SU-DHL-6 (cell line): Measurements from ENCODE around the gene CYB561D1.

Experiments
- H2AFZ ChIP-seq: fragments of 200-600 bp; sonication (generic); 2 replicates; pipeline ENCODE4 v1.6.1; 2014; ENCODE audit warnings: low read depth, mild to moderate bottlenecking, moderate library complexity, mixed read lengths, antibody characterized with exemption, low read length; ENCODE audit not compliant: severe bottlenecking
- H3F3A ChIP-seq: fragments of 200-600 bp; shearing (Covaris generic); 2 replicates; pipeline ENCODE4 v1.6.0; 2016; ENCODE audit warnings: antibody characterized with exemption, mild to moderate bottlenecking; ENCODE audit not compliant: insufficient read depth
- H3K27ac ChIP-seq: fragments of 200-600 bp; sonication (generic); 2 replicates; pipeline ENCODE4 v1.5.1; 2016; ENCODE audit warnings: low read depth, mild to moderate bottlenecking, low read length, moderate library complexity, mixed read lengths
- H3K27me3 ChIP-seq: fragments of 200-600 bp; sonication (generic), shearing (Covaris generic); 2 replicates; pipeline ENCODE4 v1.6.0; 2014; ENCODE audit warnings: mild to moderate bottlenecking, low read length
- H3K36me3 ChIP-seq: fragments of 200-600 bp; sonication (generic); 2 replicates; pipeline ENCODE4 v1.6.1; 2014; ENCODE audit warnings: mild to moderate bottlenecking, low read length, mixed read lengths
- H3K4me2 ChIP-seq: fragments of 300-600, 200-600 bp; shearing (Covaris generic), sonication (generic); 2 replicates; pipeline ENCODE4 v1.6.0; 2014; ENCODE audit warnings: low read length, low read depth, mild to moderate bottlenecking; ENCODE audit not compliant: poor library complexity, severe bottlenecking
- H3K4me3 ChIP-seq: fragments of 200-600 bp; sonication (generic); 2 replicates; pipeline ENCODE4 v1.5.1; 2014; ENCODE audit warnings: antibody characterized with exemption, low read length, mild to moderate bottlenecking, mixed read lengths; ENCODE audit not compliant: insufficient read depth, poor library complexity, severe bottlenecking
- H3K79me2 ChIP-seq: fragments of 200-600 bp; sonication (generic); 2 replicates; pipeline ENCODE4 v1.6.1; 2014; ENCODE audit warnings: mild to moderate bottlenecking, low read length, moderate library complexity; ENCODE audit not compliant: insufficient read depth
- H3K9ac ChIP-seq: fragments of 200-600 bp; sonication (generic); 2 replicates; pipeline ENCODE4 v1.7.0; 2014; ENCODE audit warnings: mild to moderate bottlenecking, low read length
- H3K9me2 ChIP-seq: fragments of 200-600 bp; sonication (generic); replicated peaks from 2 replicates; pipeline ENCODE4 v1.6.1; 2014; ENCODE audit warnings: low read length; ENCODE audit not compliant: insufficient read depth
- H3K9me3 ChIP-seq: fragments of 200-600 bp; sonication (generic); 2 replicates; pipeline ENCODE4 v1.6.1; 2014; ENCODE audit warnings: low read length, mixed read lengths; ENCODE audit not compliant: insufficient read depth
- H4K20me1 ChIP-seq: fragments of 200-600 bp; sonication (generic); 2 replicates; pipeline ENCODE4 v1.6.1; 2014; ENCODE audit warnings: low read depth, mild to moderate bottlenecking, antibody characterized with exemption, low read length, moderate library complexity, mixed read lengths
- CTCF ChIP-seq: fragments of 200-600 bp; sonication (generic); IDR thresholded peaks from one replicate; pipeline ENCODE4 v1.5.1; 2017; ENCODE audit warnings: antibody characterized with exemption, mild to moderate bottlenecking, low read length, moderate library complexity; ENCODE audit not compliant: insufficient read depth, poor library complexity, severe bottlenecking
- EZH2phosphoT487 ChIP-seq: fragments of 200-600 bp; sonication (generic), shearing (Covaris generic); conservative IDR thresholded peaks from 2 replicates; pipeline ENCODE4 v1.6.1; 2018; ENCODE audit warnings: mild to moderate bottlenecking, antibody characterized with exemption, low read length, moderate library complexity, mixed read lengths

Gene CYB561D1

GRCh38 chr1:109529881-109530456 lies 36.1 kb downstream of the CYB561D1 start:
- H3K36me3 ChIP-seq = no peaks in the 10 kb centered on the region
- H4K20me1 ChIP-seq = no peaks in the 10 kb centered on the region
- no peaks in the 10 kb centered on the region for H3K9me2 ChIP-seq
- H3K79me2 ChIP-seq = no peaks in the 10 kb centered on the region
- no peak overlapping the region for H3K4me3 ChIP-seq
- TF ChIP-seq CTCF (no peak), EZH2phosphoT487 (no peak)
- H3F3A ChIP-seq = no peaks in the 10 kb centered on the region
- H3K4me2 ChIP-seq = no peak overlapping the region
- H3K27ac ChIP-seq = no peak overlapping the region
- H3K9me3 ChIP-seq = no peaks in the 10 kb centered on the region
- H2AFZ ChIP-seq = no peak overlapping the region
- no peak overlapping the region for H3K9ac ChIP-seq
- H3K27me3 ChIP-seq = no peaks in the 10 kb centered on the region

DNA sequence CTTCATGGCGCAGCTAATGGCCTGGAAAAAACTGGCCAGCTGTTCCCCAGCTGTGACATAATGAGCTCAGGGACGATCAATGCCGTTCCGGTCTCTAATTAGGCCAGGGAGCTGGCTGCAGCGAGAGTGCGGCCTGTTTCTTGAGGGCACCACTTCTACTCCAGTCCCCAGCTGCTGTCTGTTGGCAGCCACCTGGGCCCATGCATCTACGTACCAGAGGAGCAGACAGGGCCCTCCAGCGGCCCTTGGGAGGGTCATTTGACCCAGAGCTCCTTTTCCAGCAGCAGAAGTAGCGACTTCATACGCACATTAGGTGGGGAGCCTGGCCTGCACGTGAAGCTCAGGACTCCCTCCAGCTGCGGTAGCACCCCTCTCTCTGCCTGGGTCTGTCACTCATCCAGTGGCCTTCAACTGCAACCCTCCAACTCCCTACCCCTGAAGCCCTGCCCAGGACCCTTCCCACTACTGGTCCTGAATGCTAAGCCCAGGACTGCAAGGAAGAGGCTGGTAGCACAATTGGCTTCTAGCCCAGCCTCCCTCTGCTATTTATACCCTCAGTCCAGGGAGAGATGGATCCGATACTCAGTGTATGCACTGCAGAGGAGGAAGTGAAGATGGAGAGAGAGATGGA lies 36.7 kb downstream of the CYB561D1 start:
- Histone ChIP-seq H3K36me3 (no peaks in the 10 kb centered on the region), H3K79me2 (no peaks in the 10 kb centered on the region), H3K4me3 (no peak overlapping the region), H3F3A (no peaks in the 10 kb centered on the region), H3K27me3 (no peaks in the 10 kb centered on the region), H3K9ac (no peak overlapping the region), H3K27ac (no peak overlapping the region), H3K9me2 (no peaks in the 10 kb centered on the region), H3K9me3 (no peaks in the 10 kb centered on the region), H4K20me1 (no peaks in the 10 kb centered on the region), H2AFZ (no peak overlapping the region), H3K4me2 (no peak overlapping the region)
- no peak for TF ChIP-seq EZH2phosphoT487
- TF ChIP-seq CTCF = no peak

- Histone ChIP-seq H3K9ac (no peak overlapping the region), H3K4me2 (no peak overlapping the region), H3K27me3 (no peaks in the 10 kb centered on the region), H2AFZ (no peak overlapping the region), H3K79me2 (no peaks in the 10 kb centered on the region), H3K36me3 (no peaks in the 10 kb centered on the region), H3K9me2 (no peaks in the 10 kb centered on the region), H3K4me3 (no peak overlapping the region), H4K20me1 (no peaks in the 10 kb centered on the region), H3K9me3 (no peaks in the 10 kb centered on the region), H3F3A (no peaks in the 10 kb centered on the region), H3K27ac (no peak overlapping the region)
- TF ChIP-seq CTCF = no peak
- TF ChIP-seq EZH2phosphoT487 = no peak
Observed at GRCh38 chr1:109531380-109531779, 37.5 kb downstream of the CYB561D1 start.
